SK-N-MC (cell line): ENCODE data around the gene ITIH3.

Experiments used
- EZH2 ChIP-seq: fragments of 200-600 bp; sonication (generic); IDR thresholded peaks from one replicate; pipeline ENCODE4 v1.6.1; 2017; ENCODE audit warnings: antibody characterized with exemption
- POLR2AphosphoS5 ChIP-seq: IDR thresholded peaks from 2 replicates; pipeline ENCODE4 v1.6.1; 2012; ENCODE audit warnings: mild to moderate bottlenecking, low read depth, low read length, borderline replicate concordance

DNA sequence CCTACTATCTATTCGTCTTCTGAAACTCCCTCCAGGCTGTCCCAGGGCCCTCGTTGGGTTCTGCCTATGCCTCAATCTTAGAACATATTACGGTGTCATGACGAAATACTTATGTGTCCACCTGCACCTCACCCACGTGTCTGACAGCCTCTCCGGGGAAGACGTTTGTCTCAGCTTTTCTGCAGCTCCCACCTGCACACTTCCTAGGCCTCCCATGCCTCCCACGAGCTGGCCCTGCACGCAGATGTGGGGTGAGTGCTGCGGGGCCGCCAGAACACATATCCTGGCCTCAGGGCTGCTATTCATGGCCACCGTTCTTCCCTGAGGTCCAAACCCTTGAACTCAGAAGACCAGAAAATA, 47.4 kb downstream of the ITIH3 start:
- TF ChIP-seq EZH2 (no peak), POLR2AphosphoS5 (no peak)
